MM.1S (cell line): Measurements from ENCODE around the gene BORCS8.
"Not testable (repeated sequence)": the region's sequence is repeated elsewhere in the genome, so short reads cannot be mapped to it uniquely, and the experiment has no call there.

Source experiments
- DNase-seq: peaks from one replicate; pipeline ENCODE4 v3.0.0-alpha.2; 2015
- H2AFZ ChIP-seq: fragments of 300-600 bp; sonication (generic); 2 replicates; pipeline ENCODE4 v1.6.0; 2016; ENCODE audit warnings: antibody characterized with exemption, low read length
- H3F3A ChIP-seq: fragments of 300-600 bp; sonication (generic); 2 replicates; pipeline ENCODE4 v1.6.1; 2016; ENCODE audit warnings: mild to moderate bottlenecking, antibody characterized with exemption, low read length, moderate library complexity, mixed read lengths; ENCODE audit not compliant: insufficient read depth
- H3K27ac ChIP-seq: fragments of 300-600 bp; sonication (generic); 2 replicates; pipeline ENCODE4 v1.5.1; 2016; ENCODE audit warnings: mild to moderate bottlenecking, low read length
- H3K27me3 ChIP-seq: fragments of 300-600 bp; sonication (generic); replicated peaks from 2 replicates; pipeline ENCODE4 v1.6.0; 2016; ENCODE audit warnings: low read length; ENCODE audit not compliant: insufficient read depth
- H3K36me3 ChIP-seq: fragments of 300-600 bp; sonication (generic); replicated peaks from 2 replicates; pipeline ENCODE4 v1.6.1; 2016; ENCODE audit warnings: mild to moderate bottlenecking, low read length, mixed read lengths; ENCODE audit not compliant: insufficient read depth
- H3K4me1 ChIP-seq: fragments of 300-600 bp; sonication (generic); 2 replicates; pipeline ENCODE4 v1.6.1; 2016; ENCODE audit warnings: low read length, mixed read lengths
- H3K4me2 ChIP-seq: fragments of 300-600 bp; sonication (generic); 2 replicates; pipeline ENCODE4 v1.6.0; 2016; ENCODE audit warnings: low read depth, low read length
- H3K4me3 ChIP-seq: fragments of 300-600 bp; sonication (generic); 2 replicates; pipeline ENCODE4 v1.5.1; 2016; ENCODE audit warnings: low read length, mixed read lengths
- H3K79me2 ChIP-seq: fragments of 300-600 bp; sonication (generic); 2 replicates; pipeline ENCODE4 v1.6.1; 2016; ENCODE audit warnings: mixed run types, low read length, mixed read lengths
- H3K9ac ChIP-seq: fragments of 300-600 bp; sonication (generic); 2 replicates; pipeline ENCODE4 v1.6.1; 2016; ENCODE audit warnings: low read length, mixed read lengths
- H3K9me2 ChIP-seq: fragments of 300-600 bp; sonication (generic); replicated peaks from 2 replicates; pipeline ENCODE4 v1.6.1; 2016; ENCODE audit warnings: mild to moderate bottlenecking, low read length, mixed read lengths; ENCODE audit not compliant: insufficient read depth
- H3K9me3 ChIP-seq: fragments of 300-600 bp; sonication (generic); replicated peaks from 2 replicates; pipeline ENCODE4 v1.6.1; 2016; ENCODE audit warnings: mild to moderate bottlenecking, low read length, mixed read lengths; ENCODE audit not compliant: insufficient read depth
- H4K20me1 ChIP-seq: fragments of 300-600 bp; sonication (generic); 2 replicates; pipeline ENCODE4 v1.6.1; 2016; ENCODE audit warnings: mild to moderate bottlenecking, low read length, moderate library complexity, mixed read lengths; ENCODE audit not compliant: insufficient read depth
- CTCF ChIP-seq: fragments of 300-600 bp; sonication (generic); IDR thresholded peaks from 2 replicates; pipeline ENCODE4 v1.5.1; 2016; ENCODE audit warnings: antibody characterized with exemption, low read length, mixed read lengths
- EZH2 ChIP-seq: fragments of 300-600 bp; sonication (generic); optimal IDR thresholded peaks from 2 replicates; pipeline ENCODE3; 2017; ENCODE audit warnings: low read depth, mild to moderate bottlenecking, antibody characterized with exemption, low read length, mixed read lengths
- EZH2phosphoT487 ChIP-seq: fragments of 300-600 bp; sonication (generic); IDR thresholded peaks from 2 replicates; pipeline ENCODE4 v1.6.1; 2018; ENCODE audit warnings: antibody characterized with exemption, low read length

The BORCS8 gene

GRCh38 chr19:19151418-19151817 lies 40.5 kb downstream of the BORCS8 start:
- no peak overlapping the region for H3K9ac ChIP-seq
- TF ChIP-seq EZH2 (no peak), CTCF (no peak), EZH2phosphoT487 (no peak)
- H3K79me2 ChIP-seq: no peaks in the 10 kb centered on the region
- no peak overlapping the region for H2AFZ ChIP-seq
- no peaks in the 10 kb centered on the region for H3K4me1 ChIP-seq
- no peak overlapping the region for H3K27ac ChIP-seq
- H3K9me2 ChIP-seq: no peaks in the 10 kb centered on the region
- no peaks in the 10 kb centered on the region for H3K27me3 ChIP-seq
- no peaks in the 10 kb centered on the region for H3K36me3 ChIP-seq
- no peaks in the 10 kb centered on the region for H3F3A ChIP-seq
- no peak overlapping the region for H3K4me2 ChIP-seq
- H3K4me3 ChIP-seq: no peak overlapping the region
- H3K9me3 ChIP-seq: no peaks in the 10 kb centered on the region
- no peaks in the 10 kb centered on the region for H4K20me1 ChIP-seq
- DNase-seq: no peak

GRCh38 chr19:19149435-19149834 lies 42.5 kb downstream of the BORCS8 start:
- Histone ChIP-seq H3K4me3 (no peak overlapping the region), H3K27ac (no peak overlapping the region), H3K4me2 (no peak overlapping the region), H3K36me3 (no peaks in the 10 kb centered on the region), H4K20me1 (no peaks in the 10 kb centered on the region), H2AFZ (no peak overlapping the region), H3K9ac (no peak overlapping the region), H3K4me1 (no peaks in the 10 kb centered on the region), H3F3A (no peaks in the 10 kb centered on the region), H3K9me2 (no peaks in the 10 kb centered on the region), H3K79me2 (no peaks in the 10 kb centered on the region), H3K9me3 (no peaks in the 10 kb centered on the region), H3K27me3 (no peaks in the 10 kb centered on the region)
- TF ChIP-seq EZH2 (no peak), EZH2phosphoT487 (no peak), CTCF (no peak)
- DNase-seq: no peak

- not testable (repeated sequence) for H3K27me3 ChIP-seq, H3F3A ChIP-seq, H3K4me2 ChIP-seq, H3K9ac ChIP-seq, H3K36me3 ChIP-seq, H3K79me2 ChIP-seq, H4K20me1 ChIP-seq, H3K27ac ChIP-seq, H3K9me2 ChIP-seq, DNase-seq, H3K4me3 ChIP-seq, H3K4me1 ChIP-seq, H3K9me3 ChIP-seq, H2AFZ ChIP-seq
Observed at GRCh38 chr19:19148504-19148903, 43.4 kb downstream of the BORCS8 start.

GRCh38 chr19:19147344-19147743 lies 44.6 kb downstream of the BORCS8 start:
- H3K27ac ChIP-seq: no peak overlapping the region
- no peaks in the 10 kb centered on the region for H3F3A ChIP-seq

More at GRCh38 chr19:19147344-19147743, 44.6 kb downstream of the BORCS8 start:
- Histone ChIP-seq H3K27me3 (no peaks in the 10 kb centered on the region), H3K4me2 (no peak overlapping the region), H3K4me1 (no peaks in the 10 kb centered on the region), H3K9me2 (no peaks in the 10 kb centered on the region), H3K79me2 (no peaks in the 10 kb centered on the region), H3K9ac (no peak overlapping the region), H3K36me3 (no peaks in the 10 kb centered on the region), H3K9me3 (no peaks in the 10 kb centered on the region), H2AFZ (no peak overlapping the region), H3K4me3 (no peak overlapping the region), H4K20me1 (no peaks in the 10 kb centered on the region)
- no peak for TF ChIP-seq CTCF
- TF ChIP-seq EZH2phosphoT487: no peak
- TF ChIP-seq EZH2: no peak
- DNase-seq: no peak
